Measurements from ENCODE around the gene FOXP3.

DNA sequence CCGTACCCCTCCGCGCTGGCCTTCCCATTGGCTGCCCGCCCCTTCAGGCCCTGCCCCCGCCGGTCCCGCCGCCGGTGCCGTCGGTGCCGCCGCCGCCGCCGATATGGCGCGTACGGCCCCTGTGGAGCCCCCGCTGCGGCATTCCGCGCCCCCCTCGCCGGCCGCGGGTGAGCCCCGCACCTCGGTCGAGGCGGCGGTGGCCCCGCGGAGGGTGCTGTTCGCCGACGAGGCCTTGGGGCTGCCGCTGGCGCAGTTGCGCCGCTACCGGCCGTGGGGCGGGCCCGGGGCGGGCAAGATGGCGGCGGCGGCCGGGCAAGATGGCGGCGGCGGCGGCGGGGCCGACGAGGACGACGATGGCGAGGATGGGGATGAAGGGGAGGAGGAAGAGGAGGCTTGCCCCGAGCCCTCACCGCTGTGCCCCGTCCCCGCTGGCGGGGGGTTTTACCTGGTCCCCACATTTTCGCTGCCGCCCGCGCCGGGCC, 5.3 kb upstream of the FOXP3 start, which contains the start of gene PPP1R3F:
- TF ChIP-seq POLR2AphosphoS5 (IDR thresholded peaks at IDR 0.05; ENCODE audit: insufficient read depth, low read depth, low read length), result peak; percentile 45
- TF ChIP-seq, protein P1, sequence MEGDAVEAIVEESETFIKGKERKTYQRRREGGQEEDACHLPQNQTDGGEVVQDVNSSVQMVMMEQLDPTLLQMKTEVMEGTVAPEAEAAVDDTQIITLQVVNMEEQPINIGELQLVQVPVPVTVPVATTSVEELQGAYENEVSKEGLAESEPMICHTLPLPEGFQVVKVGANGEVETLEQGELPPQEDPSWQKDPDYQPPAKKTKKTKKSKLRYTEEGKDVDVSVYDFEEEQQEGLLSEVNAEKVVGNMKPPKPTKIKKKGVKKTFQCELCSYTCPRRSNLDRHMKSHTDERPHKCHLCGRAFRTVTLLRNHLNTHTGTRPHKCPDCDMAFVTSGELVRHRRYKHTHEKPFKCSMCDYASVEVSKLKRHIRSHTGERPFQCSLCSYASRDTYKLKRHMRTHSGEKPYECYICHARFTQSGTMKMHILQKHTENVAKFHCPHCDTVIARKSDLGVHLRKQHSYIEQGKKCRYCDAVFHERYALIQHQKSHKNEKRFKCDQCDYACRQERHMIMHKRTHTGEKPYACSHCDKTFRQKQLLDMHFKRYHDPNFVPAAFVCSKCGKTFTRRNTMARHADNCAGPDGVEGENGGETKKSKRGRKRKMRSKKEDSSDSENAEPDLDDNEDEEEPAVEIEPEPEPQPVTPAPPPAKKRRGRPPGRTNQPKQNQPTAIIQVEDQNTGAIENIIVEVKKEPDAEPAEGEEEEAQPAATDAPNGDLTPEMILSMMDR (IDR thresholded peaks at IDR 0.05; ENCODE audit: extremely low read depth in 1 of 2, insufficient read depth in 1 of 2, low read depth in 1 of 2, low read length in 2 of 2), result no peak
- TF ChIP-seq POLR2A (IDR thresholded peaks at IDR 0.05; ENCODE audit: low read depth, low read length), result no peak
- no peak for TF ChIP-seq EZH2 (IDR thresholded peaks at IDR 0.05; ENCODE audit: borderline replicate concordance, low read depth, low read length, severe bottlenecking)

Data from endothelial cell of umbilical vein (primary cell).